ENCODE measurements around the gene RYR1.

RYR1 gene

DNA sequence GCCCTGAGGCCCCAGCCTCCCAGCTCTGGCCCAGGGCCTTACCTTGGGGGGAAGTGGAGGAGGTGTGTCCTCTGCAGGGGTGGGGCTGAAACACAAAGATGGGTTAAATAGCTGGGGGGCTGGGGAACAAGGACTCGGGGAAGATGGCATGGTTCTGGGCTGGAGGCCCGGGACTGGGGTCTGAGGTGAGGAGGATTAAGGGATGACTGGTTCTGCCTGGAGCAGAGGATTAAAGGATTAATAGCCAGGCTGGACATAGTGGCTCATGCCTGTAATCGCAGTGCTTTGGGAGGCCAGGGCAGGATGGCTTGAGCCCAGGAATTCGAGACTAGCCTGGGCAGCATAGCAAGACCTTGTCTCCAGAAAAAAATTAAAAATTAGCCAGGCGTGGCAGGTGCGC is 172.6 kb downstream of the RYR1 start:
- no peaks in the 10 kb centered on the region for H3K4me1 ChIP-seq (ENCODE audit: insufficient read depth, low read length, poor library complexity, severe bottlenecking)
- H3K79me2 ChIP-seq (ENCODE audit: insufficient read depth, low read length) = no peaks in the 10 kb centered on the region
- TF ChIP-seq, protein P1, sequence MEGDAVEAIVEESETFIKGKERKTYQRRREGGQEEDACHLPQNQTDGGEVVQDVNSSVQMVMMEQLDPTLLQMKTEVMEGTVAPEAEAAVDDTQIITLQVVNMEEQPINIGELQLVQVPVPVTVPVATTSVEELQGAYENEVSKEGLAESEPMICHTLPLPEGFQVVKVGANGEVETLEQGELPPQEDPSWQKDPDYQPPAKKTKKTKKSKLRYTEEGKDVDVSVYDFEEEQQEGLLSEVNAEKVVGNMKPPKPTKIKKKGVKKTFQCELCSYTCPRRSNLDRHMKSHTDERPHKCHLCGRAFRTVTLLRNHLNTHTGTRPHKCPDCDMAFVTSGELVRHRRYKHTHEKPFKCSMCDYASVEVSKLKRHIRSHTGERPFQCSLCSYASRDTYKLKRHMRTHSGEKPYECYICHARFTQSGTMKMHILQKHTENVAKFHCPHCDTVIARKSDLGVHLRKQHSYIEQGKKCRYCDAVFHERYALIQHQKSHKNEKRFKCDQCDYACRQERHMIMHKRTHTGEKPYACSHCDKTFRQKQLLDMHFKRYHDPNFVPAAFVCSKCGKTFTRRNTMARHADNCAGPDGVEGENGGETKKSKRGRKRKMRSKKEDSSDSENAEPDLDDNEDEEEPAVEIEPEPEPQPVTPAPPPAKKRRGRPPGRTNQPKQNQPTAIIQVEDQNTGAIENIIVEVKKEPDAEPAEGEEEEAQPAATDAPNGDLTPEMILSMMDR (conservative IDR thresholded peaks at IDR 0.05; ENCODE audit: low read length) = no peak
- TF ChIP-seq EZH2phosphoT487 (IDR thresholded peaks at IDR 0.05; ENCODE audit: borderline replicate concordance) = no peak
- H3K27me3 ChIP-seq (ENCODE audit: insufficient read depth, low read length, poor library complexity, severe bottlenecking) = no peaks in the 10 kb centered on the region
- no peak overlapping the region for H3K4me2 ChIP-seq (ENCODE audit: low read depth, low read length, poor library complexity, severe bottlenecking)
- no peaks in the 10 kb centered on the region for H3K36me3 ChIP-seq (ENCODE audit: insufficient read depth, low read length)
- H4K20me1 ChIP-seq (ENCODE audit: insufficient read depth, low read length, poor library complexity, severe bottlenecking) = no peaks in the 10 kb centered on the region
- H3K9me3 ChIP-seq (ENCODE audit: insufficient read depth, low read depth, low read length) = no peaks in the 10 kb centered on the region
- H3K4me3 ChIP-seq (ENCODE audit: low read length, poor library complexity, severe bottlenecking) = no peak overlapping the region
- no peaks in the 10 kb centered on the region for H3F3A ChIP-seq (ENCODE audit: low read depth)
- H3K9me2 ChIP-seq (replicated peaks; ENCODE audit: low read depth, low read length) = no peaks in the 10 kb centered on the region
- H2AFZ ChIP-seq (ENCODE audit: low read length) = no peak overlapping the region
- H3K9ac ChIP-seq (ENCODE audit: low read depth, low read length, poor library complexity, severe bottlenecking) = no peak overlapping the region

DNA sequence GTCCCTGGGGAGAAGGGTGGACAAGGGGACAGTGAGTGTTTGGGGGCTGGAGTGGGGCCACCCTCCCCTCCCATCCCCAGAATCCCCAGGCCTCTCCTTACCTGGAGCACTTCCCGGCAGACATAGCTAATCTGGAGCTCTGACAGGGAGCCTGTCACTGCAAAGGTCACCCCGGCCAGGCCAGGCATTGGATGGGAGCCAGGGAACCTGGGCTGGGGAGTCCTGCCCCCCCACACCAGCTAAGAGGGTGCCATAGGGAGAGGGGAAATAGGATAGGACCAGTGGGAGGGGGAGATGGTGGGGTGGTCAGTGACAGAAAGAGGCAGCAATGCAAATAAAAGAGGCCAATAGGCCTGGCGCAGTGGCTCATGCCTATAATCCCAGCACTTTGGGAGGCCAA is 180.8 kb downstream of the RYR1 start:
- TF ChIP-seq, protein P1 (conservative IDR thresholded peaks at IDR 0.05; ENCODE audit: low read length) = no peak
- no peak for TF ChIP-seq EZH2phosphoT487 (IDR thresholded peaks at IDR 0.05; ENCODE audit: borderline replicate concordance)
- no peaks in the 10 kb centered on the region for H3K9me2 ChIP-seq (replicated peaks; ENCODE audit: low read depth, low read length)
- H3K27me3 ChIP-seq (ENCODE audit: insufficient read depth, low read length, poor library complexity, severe bottlenecking) = no peaks in the 10 kb centered on the region
- H3K4me3 ChIP-seq (ENCODE audit: low read length, poor library complexity, severe bottlenecking) = no peak overlapping the region
- peaks cover 6% of the 10 kb centered on the region for H3F3A ChIP-seq (ENCODE audit: low read depth)
- H3K9me3 ChIP-seq (ENCODE audit: insufficient read depth, low read depth, low read length) = no peaks in the 10 kb centered on the region
- peaks cover 22% of the 10 kb centered on the region for H3K79me2 ChIP-seq (ENCODE audit: insufficient read depth, low read length)
- peaks cover 28% of the 10 kb centered on the region for H3K4me1 ChIP-seq (ENCODE audit: insufficient read depth, low read length, poor library complexity, severe bottlenecking)
- no peaks in the 10 kb centered on the region; the same call in 1 of the 2 replicates for H3K36me3 ChIP-seq (ENCODE audit: insufficient read depth, low read length)
- no peak overlapping the region for H2AFZ ChIP-seq (ENCODE audit: low read length)
- H3K4me2 ChIP-seq (ENCODE audit: low read depth, low read length, poor library complexity, severe bottlenecking) = no peak overlapping the region
- H4K20me1 ChIP-seq (ENCODE audit: insufficient read depth, low read length, poor library complexity, severe bottlenecking) = peaks cover under 1% of the 10 kb centered on the region
- H3K9ac ChIP-seq (ENCODE audit: low read depth, low read length, poor library complexity, severe bottlenecking) = no peak overlapping the region

DNA sequence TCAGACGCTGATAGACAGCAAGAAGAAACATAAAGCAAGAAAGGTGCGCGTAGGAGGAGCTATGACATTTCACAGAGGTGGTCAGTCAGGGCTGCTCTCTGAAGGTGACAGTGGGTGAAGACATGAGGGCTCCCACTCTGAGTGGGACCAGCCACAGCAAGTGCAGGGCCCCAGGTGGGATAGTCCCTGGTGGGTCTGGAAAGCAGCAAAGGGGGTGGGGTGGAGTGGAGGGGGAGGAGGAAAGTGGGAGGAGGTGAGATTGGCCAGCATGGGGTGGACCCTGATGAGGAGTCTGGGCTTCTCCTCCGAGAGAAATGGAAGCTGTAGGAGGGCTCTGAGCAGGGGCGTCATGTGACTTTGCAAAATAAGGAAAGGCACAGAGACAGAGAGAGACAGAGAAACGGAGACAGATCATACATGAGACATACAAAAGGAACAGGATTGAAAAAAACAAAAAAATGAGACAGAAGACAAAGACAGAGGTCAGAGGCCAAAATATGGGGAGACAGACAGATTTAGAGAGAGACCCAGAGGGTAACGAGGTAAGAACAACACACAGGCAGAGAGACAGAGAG is 181.6 kb downstream of the RYR1 start:
- Histone ChIP-seq H3K4me2 (ENCODE audit: low read depth, low read length, poor library complexity, severe bottlenecking) (no peak overlapping the region), H4K20me1 (ENCODE audit: insufficient read depth, low read length, poor library complexity, severe bottlenecking) (peaks cover 9% of the 10 kb centered on the region), H3F3A (ENCODE audit: low read depth) (peaks cover 6% of the 10 kb centered on the region), H3K4me3 (ENCODE audit: low read length, poor library complexity, severe bottlenecking) (peak overlapping the region; percentile 10), H3K27me3 (ENCODE audit: insufficient read depth, low read length, poor library complexity, severe bottlenecking) (no peaks in the 10 kb centered on the region), H3K9me3 (ENCODE audit: insufficient read depth, low read depth, low read length) (no peaks in the 10 kb centered on the region), H2AFZ (ENCODE audit: low read length) (no peak overlapping the region), H3K9me2 (replicated peaks; ENCODE audit: low read depth, low read length) (no peaks in the 10 kb centered on the region), H3K9ac (ENCODE audit: low read depth, low read length, poor library complexity, severe bottlenecking) (peak overlapping the region; percentile 24), H3K4me1 (ENCODE audit: insufficient read depth, low read length, poor library complexity, severe bottlenecking) (peaks cover 33% of the 10 kb centered on the region), H3K79me2 (ENCODE audit: insufficient read depth, low read length) (peaks cover 30% of the 10 kb centered on the region), H3K36me3 (ENCODE audit: insufficient read depth, low read length) (no peaks in the 10 kb centered on the region; the same call in 1 of the 2 replicates)
- TF ChIP-seq EZH2phosphoT487 (IDR thresholded peaks at IDR 0.05; ENCODE audit: borderline replicate concordance) = no peak
- TF ChIP-seq, protein P1 (conservative IDR thresholded peaks at IDR 0.05; ENCODE audit: low read length) = no peak

Data from Loucy (cell line).